GM10248 (cell line): Measurements from ENCODE around the gene DOHH.

Source experiments
- CTCF ChIA-PET: fragments of 300-600 bp; sonication (Branson Sonifier 250); formaldehyde crosslinking; extraction: SDS; loops from one replicate; lab custom pipeline; 2021; ENCODE audit warnings: antibody characterized with exemption; lab: Yijun Ruan, JAX
- POLR2A ChIA-PET: fragments of 350-650 bp; sonication (Branson Sonifier 250); formaldehyde crosslinking; extraction: SDS; loops from one replicate; lab custom pipeline; 2020; ENCODE audit warnings: antibody characterized with exemption; lab: Yijun Ruan, JAX
- DNase-seq: peaks from one replicate; pipeline ENCODE4 v3.0.0; 2012; ENCODE audit errors: extremely low spot score
- TF ChIP-seq, protein P1 (sequence below): IDR thresholded peaks from 2 replicates; pipeline ENCODE4 v1.5.1; 2012; ENCODE audit warnings: mild to moderate bottlenecking, low read depth; ENCODE audit errors: extremely low read depth, missing control alignments, control extremely low read depth

Gene DOHH

DNA sequence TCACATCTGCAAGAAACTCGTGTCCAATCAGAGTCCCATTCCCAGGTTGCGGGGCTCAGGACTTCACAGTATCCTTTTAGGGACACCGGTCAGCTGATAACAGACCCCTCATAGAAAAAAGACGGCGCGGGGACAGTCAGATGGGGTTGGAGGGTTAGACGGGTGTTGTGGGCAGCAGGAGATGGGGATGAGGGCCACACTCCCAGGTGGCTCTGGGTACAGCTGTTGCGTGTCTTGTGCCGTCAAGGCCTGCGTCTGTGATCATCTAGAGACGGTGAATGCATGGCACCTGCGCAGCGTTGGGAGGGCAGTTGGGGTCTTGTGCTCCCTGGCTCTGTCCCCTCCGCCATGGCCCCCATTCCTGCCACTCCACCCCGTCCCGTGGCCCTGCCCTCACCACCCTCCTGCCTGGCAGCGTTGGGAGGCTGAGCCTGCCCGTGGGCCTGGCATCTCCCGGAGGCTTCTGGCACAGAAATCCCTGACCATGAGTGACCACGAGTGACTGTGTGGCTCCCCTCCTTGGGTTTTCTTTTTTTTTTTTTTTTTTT is 24.5 kb upstream of the DOHH start:
- POLR2A ChIA-PET = no interaction called here
- DNase-seq = no peak
- TF ChIP-seq, protein P1, sequence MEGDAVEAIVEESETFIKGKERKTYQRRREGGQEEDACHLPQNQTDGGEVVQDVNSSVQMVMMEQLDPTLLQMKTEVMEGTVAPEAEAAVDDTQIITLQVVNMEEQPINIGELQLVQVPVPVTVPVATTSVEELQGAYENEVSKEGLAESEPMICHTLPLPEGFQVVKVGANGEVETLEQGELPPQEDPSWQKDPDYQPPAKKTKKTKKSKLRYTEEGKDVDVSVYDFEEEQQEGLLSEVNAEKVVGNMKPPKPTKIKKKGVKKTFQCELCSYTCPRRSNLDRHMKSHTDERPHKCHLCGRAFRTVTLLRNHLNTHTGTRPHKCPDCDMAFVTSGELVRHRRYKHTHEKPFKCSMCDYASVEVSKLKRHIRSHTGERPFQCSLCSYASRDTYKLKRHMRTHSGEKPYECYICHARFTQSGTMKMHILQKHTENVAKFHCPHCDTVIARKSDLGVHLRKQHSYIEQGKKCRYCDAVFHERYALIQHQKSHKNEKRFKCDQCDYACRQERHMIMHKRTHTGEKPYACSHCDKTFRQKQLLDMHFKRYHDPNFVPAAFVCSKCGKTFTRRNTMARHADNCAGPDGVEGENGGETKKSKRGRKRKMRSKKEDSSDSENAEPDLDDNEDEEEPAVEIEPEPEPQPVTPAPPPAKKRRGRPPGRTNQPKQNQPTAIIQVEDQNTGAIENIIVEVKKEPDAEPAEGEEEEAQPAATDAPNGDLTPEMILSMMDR = no peak
- CTCF ChIA-PET = no interaction called here

- ChIA-PET CTCF (no interaction called here), POLR2A (interaction anchor here (0.6 kb wide), 1 partner anchor 219 kb away, joined by 5 read pairs; no protein-coding TSS in a partner anchor)
- no peak for DNase-seq
- TF ChIP-seq, protein P1 = no peak
Measured at GRCh38 chr19:3524078-3524842, 23.8 kb upstream of the DOHH start.

GRCh38 chr19:3523361-3524077 is 23.0 kb upstream of the DOHH start:
- ChIA-PET CTCF (no interaction called here), POLR2A (no interaction called here)
- TF ChIP-seq, protein P1 = no peak
- DNase-seq = no peak

DNA sequence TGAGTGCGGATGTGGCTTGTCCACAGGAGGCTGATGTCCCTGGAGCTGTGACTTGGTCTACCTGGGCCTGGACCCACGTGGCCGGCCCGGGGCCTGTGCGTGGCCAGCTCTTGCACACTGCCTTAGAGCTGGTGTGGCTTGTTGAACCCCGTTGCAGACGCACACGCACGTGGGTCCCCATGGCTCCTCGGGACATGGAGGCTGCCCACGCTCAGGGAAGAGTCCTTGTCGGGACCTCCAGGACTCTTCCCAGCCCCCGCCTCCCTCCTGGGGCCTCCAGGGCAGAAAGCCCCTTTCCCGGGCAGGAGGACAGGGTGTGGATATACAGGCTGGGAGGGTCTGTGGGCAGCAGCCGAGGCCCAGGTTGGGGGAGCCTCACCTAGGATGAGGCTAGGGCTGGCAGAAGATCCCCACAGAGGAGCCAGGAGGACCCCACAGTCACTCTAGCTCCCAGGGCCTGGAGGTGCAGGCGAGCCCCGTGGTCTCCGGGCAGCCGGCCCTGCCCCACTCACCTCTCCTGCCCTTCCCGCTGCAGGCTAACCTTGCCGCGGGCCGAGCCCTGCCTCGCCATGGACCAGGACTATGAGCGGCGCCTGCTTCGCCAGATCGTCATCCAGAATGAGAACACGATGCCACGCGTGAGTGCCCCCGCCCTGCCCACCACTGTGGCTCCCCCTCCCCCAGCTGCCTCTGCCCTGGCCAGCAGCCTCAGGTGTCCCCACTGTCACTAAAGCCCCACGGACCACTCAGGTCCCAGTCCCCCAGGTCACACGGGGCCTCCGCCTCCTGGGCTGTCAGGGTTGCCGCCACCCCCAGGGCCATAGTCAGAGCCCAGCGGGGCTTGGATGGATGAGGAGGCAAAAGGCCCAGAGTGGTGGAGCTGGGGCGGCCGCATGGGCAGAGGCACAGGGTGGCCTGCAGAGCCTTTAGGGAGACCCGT is 22.2 kb upstream of the DOHH start:
- POLR2A ChIA-PET = no interaction called here
- DNase-seq = no peak
- TF ChIP-seq, protein P1 = no peak
- CTCF ChIA-PET = no interaction called here

DNA sequence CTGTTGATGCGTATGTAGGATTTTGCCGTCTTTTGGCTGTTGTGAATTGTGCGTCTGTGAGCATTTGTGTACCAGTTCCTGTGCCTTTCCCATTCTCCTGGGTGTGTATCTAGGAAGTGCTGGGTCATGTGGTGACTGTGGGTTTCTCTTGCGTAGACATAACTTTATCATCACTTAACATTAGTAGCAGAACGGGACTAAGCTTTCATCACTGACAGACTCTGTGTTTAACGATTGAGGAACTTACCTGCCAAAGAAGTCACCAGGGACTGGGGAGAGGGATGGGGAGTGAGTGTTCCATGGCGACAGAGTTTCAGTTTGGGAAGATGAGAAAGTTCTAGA is 20.6 kb upstream of the DOHH start:
- TF ChIP-seq, protein P1 = no peak
- ChIA-PET CTCF (interaction anchor here (1.8 kb wide), 1 partner anchor 36 kb away, joined by 6 read pairs; no protein-coding TSS in a partner anchor), POLR2A (no interaction called here)
- DNase-seq = no peak
